Measurements from ENCODE around the gene SORCS2.
A peak's percentile ranks its signal among the peaks of the same experiment; 100 is the strongest.

Gene SORCS2

DNA sequence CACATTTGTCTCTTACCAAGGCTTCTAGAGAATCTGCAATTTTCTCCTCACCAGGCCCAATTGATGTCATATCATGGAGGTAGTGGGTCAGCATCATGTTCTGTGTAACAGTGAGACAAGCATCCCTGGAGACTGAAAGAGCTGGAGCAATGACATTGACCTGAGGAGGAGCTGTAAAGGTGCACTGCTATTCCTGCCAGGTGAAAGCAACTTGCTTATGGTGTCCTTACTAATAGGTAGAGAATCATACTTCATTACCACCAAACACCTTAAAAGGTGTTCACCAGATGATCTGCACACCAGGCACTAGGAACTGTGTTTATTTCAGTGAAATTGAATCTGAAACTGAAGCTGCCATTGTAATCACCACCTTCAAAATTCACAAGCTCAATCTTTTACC lies 558.6 kb downstream of the SORCS2 start:
- no peak for DNase-seq (ENCODE audit: low spot score)

DNA sequence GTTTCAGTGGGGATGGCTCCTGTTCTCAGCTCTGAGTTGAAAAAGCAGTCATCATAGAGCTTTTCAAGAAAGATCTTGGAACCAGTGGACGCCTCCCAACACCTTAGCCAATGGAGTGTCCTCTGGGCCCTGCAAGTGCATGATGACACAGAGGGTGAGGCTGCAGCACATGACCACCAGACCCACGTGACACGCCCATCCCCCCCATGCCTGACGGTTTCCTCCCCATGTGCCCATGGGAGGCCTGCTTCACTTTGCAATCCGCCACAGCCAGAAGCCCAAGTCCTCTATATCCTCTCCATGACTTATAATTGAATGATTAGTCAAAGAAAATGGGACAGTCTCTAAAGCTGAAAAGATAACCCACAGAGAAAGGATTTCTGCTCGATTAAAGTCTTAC lies 560.3 kb downstream of the SORCS2 start:
- DNase-seq (ENCODE audit: low spot score) = no peak

DNA sequence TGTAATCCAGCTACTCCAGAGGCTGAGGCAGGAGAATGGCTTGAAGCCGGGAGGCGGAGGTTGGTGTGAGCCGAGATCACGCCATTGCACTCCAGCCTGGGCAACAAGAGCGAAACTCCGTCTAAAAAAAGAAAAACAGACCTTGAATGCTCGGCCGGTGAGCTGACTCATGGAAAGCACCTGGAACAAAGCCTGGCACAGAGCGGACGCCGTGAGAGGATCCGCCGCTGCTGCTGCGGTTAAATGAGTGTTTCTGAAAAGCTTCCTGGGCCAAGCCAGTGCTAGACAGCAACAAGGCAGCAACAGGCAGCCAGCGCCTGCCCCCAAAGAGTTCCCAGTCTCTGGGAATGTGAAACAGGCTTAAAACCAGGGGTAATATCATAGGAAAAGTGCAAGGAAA lies 560.9 kb downstream of the SORCS2 start:
- no peak for DNase-seq (ENCODE audit: low spot score)

DNA sequence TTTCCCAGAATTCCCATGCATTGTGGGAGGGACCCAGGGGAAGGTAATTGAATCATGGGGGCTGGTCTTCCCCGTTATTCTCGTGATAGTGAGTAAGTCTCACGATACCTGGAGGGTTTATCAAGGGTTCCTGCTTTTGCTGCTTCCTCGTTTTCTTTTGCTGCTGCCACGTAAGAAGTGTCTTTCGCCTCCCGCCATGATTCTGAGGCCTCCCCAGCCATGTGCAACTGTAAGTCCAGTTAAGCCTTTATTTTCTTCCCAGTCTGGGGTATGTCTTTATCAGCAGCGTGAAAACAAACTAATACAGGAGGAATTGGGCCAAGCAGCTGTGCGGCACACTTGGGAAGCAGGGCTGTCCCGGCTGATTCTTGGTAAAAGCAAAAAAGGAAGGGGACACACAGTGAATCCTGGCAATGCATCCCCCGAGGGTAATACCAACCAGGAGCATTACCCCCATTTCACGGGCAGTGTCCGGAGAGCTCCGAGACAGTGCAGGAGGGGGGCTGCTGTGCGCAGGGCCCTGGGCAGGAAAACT lies 561.7 kb downstream of the SORCS2 start:
- no peak for DNase-seq (ENCODE audit: low spot score)

DNA sequence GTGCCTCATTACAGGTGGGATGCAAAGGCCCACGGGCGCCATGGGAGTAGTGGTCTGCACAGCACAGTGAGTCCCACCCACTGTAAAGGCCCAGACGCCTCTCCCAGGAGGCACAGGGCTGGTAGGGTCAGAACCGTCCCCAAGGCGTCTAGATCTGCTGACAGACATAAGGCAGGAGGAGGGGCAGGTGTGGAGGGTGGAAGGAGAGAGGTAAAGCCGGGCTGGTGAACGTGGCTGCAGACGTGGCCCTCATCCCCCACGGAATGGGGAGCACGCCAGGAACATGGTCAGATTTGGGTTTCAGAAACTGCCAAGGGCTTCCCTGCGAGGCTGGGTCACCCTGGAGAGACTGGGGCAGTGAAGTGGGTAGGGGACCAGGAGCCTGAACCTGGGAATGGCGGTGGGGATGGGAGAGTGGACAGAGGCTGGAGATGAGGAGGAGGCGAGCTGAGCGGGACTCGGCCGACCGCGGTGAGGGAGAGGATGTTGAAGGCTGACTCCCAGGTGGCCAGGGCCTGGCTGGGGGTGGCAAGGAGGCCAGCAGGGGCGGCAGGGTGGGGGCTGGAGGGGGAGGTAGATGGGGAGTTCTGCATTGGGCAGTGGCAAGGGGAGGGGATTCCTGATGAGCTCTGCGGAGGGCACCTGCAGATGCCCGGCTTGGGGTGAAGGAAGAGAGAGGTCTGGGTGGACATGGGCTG lies 562.4 kb downstream of the SORCS2 start:
- no peak for DNase-seq (ENCODE audit: low spot score)

DNA sequence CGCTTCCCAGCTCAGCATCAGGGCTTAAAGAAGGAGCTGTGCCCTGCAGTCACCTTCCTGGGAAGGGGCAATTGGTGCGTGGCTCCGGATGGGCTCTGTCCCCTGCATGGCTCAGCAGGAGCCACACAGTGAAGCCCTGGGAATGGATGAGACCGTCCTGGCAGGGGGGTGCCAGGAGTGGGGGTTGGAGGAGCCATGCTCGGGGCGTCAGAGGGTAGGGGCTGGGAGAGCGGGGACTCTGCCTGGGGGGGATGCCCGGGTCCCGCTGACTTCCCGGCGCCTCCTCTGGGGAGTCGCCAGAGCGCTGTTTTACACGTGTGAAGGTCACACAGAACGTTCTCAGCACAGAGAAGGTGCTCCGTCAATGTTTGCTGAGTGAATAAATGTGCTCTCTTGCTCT lies 563.2 kb downstream of the SORCS2 start:
- DNase-seq (ENCODE audit: low spot score) = no peak

DNA sequence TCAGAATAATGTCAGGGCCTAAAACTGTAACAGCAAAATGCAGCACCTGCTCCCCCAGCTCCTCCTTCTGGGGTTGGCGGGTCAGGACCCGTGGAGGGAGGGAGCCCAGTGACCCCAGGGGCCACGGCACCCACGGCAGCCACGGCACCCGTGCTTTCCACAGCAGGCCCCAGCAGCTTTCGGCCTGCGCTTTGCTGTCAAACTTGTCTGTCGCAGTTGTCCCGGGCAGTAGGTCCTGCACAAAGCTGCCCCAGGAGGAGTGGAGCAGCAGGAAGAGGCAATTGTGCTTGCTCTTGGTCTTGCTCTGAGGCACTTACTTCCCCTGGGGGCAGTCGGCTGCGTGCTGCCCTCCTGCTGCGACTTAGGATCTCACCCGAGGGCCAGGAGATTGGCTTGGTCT lies 563.7 kb downstream of the SORCS2 start:
- DNase-seq (ENCODE audit: low spot score) = no peak

DNA sequence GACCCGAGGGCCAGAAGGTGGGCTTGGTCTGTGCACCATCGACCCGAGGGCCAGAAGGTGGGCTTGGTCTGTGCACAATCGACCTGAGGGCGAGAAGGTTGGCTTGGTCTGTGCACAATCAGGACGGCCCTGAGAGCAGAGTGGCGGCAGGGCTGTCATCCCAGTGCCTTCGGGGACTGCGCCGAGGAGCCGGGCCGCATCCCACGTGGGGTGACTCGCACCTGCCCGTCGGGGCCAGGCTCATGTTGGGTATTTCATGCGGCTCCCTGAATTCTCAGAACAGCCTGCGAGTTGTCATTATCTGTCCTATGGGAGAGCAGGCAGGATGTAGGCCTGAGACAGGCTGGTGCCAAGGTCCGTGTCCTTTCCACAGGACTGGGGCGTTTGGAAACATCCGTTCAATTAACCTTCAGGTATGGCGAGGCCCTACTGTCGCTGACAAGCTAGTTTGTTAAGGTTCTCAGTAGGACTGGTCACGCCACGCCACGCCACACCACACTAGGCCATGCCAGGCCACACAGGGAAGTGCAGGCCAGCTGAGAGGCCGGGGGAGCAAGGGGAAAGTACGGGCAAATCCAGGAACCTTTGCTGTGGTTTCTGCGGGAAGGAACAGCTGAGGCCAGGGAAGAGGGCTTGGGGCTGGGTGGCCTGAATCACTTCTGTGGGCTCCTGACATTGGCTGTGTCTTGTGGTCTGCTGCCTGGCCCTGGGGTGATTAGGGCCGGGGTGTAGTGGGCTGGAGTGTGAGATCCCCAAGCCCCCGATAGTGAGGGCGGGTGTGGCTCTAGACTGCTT lies 564.4 kb downstream of the SORCS2 start:
- DNase-seq (ENCODE audit: low spot score) = no peak

DNA sequence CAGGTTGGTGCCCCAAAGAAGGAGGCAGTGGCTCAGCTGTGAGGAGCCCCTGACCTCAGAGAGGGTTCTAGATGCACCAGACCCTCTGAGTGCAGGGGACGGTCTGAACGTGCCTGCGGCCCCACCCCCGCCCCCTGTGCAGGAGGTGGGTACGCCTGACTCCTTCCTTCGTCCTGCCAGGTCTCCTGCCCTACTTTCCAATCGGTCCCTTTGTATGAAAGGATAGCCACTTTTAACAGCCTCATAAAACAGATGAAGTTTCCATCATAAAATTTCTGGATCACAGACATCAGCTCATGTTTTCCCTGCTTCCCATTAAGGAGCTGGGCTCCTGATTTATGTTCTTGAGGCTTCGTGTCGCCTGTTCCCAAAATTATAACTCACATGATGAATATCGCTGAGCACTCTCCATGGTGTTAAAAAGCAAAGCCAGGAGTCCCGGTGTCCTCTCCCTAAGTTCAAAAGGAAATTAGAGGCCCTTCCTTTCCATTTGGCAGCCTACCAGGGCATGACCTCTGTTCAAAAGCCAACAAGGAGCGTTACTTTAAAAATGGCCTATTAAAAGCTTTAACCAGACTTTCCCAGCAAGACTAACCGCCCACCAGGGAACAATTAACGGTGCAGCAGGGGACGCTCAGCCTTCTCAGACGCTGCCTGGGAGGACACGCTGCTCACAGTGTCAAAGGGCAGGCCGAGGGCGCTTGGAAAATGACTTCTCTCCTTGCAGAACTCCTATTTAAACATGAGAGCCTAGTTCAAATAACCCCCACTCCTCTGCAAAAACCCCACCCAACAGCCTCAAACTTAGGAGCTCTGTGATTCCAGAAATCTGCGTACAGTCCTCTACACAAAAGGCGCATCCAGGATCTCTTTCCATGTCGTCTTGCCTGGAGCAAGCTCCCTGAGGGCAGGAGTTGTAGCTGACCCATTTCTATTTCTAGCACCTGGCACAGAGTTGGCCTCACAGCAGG lies 565.4 kb downstream of the SORCS2 start:
- DNase-seq (ENCODE audit: low spot score) = no peak

DNA sequence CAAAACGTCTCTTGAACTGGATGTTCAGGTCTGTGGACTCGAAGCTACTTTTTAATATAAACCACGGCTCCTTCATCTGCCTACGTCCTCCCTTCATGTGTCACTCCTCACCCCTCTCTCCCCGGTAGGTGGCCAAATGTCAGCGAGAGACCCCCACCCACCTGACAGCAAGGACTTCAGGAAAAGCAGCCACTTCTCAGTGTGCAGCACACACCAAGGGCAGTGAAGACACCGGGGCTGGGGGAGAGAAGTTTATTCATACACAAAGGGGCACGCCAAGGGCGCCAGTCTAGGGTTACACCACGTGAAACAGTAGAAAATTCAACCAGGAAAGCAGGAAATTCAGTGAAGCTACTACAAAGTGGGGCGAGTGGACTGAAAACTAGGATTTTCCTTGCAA lies 566.1 kb downstream of the SORCS2 start:
- no peak for DNase-seq (ENCODE audit: low spot score)

DNA sequence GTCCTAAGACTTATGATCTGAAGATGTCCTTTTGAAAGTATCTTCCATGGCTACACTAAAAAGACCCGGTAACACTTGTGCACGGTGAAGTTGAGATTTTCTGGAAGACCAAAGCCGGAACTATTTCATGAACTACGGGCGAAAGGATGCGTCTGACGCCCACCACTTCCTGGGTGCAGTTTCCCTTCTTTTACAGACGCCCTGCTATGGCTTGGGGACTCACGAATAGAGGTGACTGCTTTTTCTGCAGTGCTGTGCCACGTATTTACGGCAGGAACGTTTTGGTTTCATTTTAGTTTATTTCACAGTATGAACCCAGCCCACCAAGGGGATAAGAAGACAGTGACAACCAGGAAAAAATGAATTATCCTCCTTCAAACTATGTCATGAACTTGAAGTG lies 566.9 kb downstream of the SORCS2 start:
- no peak for DNase-seq (ENCODE audit: low spot score)

DNA sequence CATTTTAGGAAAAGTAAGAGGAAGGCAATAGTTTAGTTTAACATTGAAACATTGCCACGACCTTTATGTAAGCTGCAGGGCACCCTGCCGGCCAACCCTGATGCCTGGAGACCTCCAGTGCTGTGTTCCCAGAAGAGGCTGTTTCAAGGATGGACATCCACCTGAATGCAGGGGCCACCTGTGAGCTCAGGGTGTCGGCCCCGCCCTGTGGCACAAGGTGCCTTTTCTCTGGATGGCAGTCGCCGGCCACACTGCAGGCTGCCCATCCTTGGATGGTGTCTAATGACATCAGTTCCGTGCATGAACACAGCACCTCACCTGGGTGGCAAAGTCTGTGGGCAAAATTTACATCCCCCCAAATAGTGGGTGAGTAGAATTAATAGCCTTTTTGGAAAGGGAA lies 567.3 kb downstream of the SORCS2 start:
- no peak for DNase-seq (ENCODE audit: low spot score)

DNA sequence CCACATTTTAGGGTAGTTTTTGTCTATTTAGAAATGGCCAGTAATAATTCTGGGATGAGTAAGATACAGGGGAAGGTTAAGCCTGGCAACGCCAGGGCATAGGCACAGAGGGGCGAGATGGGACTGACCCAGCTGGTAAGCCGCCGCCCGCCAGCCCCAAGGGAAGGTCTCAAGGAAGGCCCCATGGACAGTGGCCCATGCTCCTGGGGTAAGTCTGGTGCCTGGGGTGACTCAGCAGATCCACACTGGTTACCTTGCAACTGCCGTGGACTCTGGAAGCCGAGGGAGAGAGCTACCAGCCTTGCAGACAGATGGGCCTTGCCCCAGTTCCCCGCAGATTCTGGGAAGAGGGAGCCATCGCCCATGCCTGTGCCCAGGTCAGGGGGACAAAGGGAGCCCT lies 567.9 kb downstream of the SORCS2 start:
- no peak for DNase-seq (ENCODE audit: low spot score)

DNA sequence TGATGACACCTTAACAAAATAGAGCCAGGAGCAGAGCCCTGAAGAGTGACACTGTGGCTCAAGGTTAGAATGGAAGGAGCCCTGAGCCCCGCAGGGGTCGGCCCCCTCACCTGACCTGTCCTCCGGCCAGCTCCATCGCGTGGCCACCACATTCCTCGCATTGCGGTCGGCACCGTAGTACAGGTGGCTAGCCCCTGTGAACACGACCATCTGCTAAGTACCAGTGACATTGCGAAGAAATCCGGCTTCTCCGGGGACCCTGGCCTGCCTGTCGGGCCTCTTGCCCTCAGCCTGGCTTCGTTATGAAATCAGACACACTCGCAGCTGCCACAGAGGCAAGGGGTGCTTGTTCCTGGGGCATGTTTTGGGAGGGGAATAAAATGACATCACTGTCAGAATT lies 568.4 kb downstream of the SORCS2 start:
- DNase-seq (ENCODE audit: low spot score) = no peak

DNA sequence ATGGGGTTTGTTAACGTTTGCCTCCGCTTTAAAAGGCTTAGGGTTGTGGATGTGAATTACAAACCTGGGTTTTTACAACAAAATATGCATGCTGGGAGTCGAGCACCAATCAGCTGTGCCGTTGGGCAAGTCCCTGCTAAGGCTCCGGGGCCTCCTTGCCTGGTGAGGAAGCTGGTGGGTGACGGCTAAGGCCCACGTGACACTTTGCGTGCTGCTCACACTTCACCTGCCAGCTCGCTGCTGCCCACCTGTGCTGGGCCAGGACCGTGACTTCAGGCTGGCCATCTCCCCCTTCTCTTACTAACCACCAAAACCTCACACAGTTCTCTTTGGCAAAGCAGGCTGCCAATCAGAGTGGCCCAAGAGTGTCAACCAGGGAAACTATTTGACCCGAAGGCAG lies 569.0 kb downstream of the SORCS2 start:
- DNase-seq (ENCODE audit: low spot score) = no peak

DNA sequence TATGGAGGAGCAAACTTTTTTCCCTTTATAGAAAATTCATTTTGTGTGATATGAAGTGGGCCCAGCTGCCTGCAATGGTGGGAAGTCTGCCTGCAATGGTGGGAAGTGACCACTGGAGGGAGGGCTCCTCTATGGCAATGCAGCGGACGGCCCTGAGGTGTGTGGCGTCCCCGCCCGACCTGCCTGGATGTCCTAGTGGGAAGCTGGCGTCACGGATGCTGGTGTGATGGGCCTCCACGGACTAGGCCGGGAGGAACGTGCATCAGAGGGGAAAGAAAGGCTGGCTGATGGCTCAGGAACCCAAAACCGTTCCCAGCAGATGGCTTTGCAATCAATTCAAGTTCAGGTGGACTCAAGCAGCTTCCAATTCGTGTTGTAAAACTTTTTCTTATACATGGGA lies 569.4 kb downstream of the SORCS2 start:
- DNase-seq (ENCODE audit: low spot score) = peak; percentile 87

DNA sequence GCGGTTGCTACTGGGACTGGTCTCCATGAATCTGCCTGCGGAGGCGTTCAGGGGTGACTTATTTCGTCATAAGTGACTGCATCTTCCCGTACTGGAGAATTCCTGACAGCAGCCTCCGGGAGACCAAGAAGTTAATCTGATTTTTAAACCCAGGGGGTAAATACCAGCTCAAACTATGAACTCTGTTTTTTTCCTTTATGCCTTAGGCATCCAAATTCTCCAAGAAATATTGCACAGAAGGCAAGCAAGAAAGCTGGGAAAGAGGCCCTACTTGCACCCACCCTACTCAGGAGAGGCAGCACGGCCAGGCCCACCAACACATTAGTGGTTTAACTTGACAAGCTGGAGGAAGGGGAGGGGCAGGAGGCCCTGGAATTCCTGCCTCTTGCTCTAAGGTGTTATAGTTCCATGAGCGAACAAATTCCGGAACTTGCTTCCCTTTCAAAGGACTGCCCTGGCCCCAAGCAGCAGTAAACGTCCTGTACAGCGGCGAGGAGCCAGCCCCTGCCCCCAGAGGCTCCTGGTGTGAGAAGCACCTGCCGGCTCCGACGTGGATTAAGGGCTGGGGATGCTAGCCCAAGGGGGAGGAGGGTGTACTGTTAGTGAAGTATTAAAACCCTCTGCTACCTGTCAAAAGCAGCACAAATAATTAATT lies 570.2 kb downstream of the SORCS2 start:
- DNase-seq (ENCODE audit: low spot score) = no peak

DNA sequence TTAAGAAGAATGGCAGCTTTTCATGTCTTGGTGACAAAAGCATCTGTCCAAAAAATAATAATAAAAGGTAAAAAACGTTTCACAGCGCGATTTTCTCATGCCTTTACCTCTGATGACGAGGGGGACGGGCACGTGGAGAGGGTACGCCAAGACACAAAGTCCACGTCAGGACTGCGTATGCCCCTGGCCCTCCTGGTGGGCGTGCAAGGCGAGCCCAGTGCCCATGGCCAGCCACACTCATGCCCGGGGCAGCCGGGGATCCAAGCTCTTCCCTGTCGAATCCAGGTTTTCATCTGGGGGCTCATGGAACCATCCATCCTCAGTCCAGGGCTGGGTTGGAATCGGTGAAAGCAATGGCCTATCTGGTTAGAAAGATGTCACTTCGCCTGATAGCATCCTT lies 570.8 kb downstream of the SORCS2 start:
- DNase-seq (ENCODE audit: low spot score) = no peak

DNA sequence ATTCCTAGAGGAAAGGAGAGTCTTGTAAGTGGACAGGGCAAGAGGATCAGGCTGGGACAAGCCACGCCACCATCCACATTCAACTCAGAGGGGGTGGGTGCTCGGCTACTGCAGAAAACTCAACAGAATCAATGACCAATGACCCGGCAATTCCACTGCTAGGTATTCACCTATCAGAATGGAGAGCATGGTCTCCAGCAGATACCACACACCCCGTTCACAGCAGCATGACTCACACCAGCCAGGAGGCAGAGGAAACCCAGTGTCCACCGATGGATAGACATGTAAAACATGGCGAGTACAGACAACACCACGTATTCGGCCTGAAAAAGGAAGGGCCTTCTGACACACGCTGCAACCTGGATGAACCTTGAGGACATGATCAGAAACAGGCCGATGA lies 571.5 kb downstream of the SORCS2 start:
- DNase-seq (ENCODE audit: low spot score) = peak; percentile 61

DNA sequence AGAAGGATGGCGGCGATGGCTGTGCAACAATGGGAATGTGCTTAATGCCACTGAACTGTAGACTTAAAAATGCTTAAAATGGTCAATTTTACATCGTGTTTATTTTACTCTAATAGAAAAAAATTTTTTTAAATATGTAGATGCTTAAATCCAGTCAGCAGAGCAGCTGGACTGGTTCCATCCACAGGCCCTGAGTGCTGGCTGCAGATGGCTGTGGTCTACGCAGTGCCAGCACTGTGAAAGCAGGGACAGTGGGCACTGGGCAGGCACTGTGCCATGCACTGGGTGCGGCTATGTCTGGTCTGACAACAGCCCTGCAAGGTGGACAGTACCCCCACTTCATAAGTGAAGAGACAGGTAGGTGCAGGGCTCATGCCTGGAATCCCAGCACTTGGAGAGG lies 572.1 kb downstream of the SORCS2 start:
- DNase-seq (ENCODE audit: low spot score) = no peak

DNA sequence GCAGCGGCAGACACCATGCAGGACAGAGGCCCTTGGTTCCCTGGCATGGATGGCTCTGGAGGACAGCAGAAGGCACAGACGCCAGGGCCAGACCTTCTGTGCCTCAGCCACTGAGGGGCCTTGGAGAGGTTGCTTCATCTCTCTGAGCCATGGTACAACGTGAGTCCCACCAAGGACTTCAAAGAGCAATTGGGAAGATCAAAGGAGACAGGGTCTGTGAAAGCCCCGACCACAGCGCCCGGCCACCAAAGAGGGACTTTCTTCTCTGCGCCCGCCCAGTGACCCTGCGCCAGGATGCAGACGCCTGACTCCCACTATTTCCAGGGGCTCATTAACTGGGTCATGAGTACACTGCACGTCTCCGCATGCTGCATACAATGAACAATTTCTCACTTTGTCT lies 573.3 kb downstream of the SORCS2 start:
- no peak for DNase-seq (ENCODE audit: low spot score)

DNA sequence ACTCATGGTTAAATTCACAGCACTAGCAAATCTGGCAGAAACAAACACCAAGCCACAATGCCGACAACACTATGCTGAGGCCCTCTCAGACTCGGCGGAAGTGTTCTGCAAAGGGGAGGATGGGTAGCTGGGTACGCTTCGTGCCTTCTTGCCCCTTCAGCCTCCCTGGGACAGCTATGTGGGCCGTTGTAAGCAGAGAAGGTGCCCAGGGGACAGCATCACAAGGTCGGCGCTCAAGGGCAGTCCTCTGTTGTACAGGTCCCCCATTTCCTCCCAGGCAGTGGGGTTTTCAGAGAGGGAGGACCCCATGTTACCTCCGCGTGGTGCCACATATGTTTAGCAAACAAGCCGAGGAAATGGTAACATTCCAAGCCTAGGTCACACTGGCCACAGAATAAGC lies 573.7 kb downstream of the SORCS2 start:
- no peak for DNase-seq (ENCODE audit: low spot score)

Data from AG08396 (cell line).